NCI-H748 (cell line): ENCODE data around the gene CENPT.
A peak's percentile ranks its signal among the peaks of the same experiment; 100 is the strongest.

Experiments used
- DNase-seq: peaks from one replicate; lab custom pipeline; 2025; ENCODE audit not compliant: unreplicated experiment; lab: John Stamatoyannopoulos, UW

CENPT gene, protein sequence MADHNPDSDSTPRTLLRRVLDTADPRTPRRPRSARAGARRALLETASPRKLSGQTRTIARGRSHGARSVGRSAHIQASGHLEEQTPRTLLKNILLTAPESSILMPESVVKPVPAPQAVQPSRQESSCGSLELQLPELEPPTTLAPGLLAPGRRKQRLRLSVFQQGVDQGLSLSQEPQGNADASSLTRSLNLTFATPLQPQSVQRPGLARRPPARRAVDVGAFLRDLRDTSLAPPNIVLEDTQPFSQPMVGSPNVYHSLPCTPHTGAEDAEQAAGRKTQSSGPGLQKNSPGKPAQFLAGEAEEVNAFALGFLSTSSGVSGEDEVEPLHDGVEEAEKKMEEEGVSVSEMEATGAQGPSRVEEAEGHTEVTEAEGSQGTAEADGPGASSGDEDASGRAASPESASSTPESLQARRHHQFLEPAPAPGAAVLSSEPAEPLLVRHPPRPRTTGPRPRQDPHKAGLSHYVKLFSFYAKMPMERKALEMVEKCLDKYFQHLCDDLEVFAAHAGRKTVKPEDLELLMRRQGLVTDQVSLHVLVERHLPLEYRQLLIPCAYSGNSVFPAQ

DNA sequence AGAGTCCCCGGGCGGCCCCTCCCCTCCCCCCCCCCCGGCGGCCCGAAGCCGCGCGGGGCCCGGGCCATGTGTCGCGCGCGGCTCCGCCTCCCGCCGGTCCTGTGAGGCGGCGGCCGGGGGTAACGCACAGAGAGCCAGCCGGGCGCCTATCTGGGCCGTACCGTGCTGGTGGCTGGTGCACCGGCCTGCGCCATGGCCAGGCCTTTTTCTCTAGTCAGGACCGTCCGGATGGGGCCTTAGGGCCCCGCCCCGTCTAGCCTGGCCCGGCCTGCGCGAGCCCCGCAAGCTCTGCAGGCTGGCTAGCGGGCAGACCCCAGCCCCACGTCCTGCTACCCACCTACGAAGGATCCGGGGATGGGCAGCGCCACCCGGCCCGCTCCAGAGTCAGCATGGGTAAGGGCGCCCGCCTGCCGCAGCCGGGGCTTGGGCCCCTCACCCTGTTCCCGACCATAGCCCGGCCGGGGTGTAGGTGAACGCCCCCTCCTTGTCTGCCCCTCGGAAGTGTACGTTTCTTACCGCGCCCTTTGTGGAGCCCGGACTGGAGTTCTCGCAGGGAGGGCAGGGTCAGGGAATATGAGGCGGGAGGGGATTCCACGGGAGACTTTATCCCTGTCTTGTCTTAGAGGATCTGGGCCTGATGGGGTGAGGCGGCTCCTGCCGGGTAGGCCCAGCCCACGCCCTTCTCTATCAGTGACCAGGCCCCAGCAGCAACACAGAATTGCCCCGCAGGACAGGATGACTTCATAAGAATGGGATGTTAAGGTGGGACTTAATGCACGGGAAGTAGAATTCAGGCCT is at the start of gene CENPT:
Gene CENPT (minus strand): TSS at position 630 of the 798 bp plus-strand sequence. CDS start 13,834 bp downstream, outside the sequence.
- DNase-seq, result peak; percentile 18

DNA sequence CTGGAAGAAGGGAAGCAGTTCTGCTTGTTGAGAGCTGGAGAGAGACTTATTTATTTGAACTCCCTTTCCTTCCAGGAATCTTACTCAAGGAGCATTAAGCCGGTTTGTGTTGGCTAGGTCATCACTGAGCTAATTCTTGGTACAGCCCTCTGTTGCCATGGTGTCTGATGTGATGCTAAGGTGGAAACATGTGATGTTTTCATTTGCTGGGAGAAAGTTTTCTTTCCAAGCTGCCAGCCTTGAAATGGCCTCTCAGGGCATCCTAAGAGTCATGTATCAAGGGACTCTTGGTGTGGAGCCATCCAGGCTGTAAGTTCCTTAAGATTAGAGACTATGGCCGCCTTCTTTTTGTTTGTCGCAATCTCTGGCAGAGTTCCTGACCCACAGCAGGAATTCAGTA is 49.7 kb upstream of the CENPT start:
- DNase-seq, result no peak

DNA sequence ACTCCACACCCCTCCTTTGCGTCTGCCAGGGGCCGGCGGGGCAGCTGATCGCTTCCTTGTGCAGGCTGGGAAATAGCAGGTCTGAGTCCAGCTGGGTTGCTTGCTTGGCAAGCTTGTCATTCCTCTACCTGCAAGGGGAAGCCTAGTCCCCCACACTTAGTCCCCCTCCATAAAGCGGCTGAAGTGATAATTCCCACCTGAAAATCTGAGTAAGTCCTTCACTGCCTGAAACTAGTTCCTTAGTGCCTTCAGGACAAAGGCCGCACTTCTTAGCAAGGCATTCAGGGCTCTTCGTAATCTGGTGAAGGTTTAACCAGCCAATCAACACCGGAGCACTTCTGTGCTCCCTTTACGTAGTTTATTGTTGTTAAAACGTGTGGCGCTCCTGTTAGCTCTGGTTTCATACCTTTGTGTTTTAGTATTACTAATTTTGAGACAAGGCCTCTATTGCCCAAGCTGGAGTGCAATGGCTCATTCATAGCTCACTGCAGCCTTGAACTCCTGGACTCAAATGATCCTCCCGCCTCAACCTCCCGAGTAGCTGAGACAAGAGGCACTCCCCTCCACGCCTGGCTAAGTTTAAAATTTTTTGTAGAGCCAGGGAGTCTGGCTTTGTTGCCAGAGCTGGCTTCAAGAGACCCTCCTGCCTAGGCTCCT is 46.4 kb upstream of the CENPT start:
- no peak for DNase-seq

GRCh38 chr16:67892899-67893742 is 45.6 kb upstream of the CENPT start, which contains the start of gene PSKH1:
PSKH1 (plus strand) TSS chr16:67893254; CDS start chr16:67908750, 15,496 bp downstream.
- DNase-seq, result peak; percentile 92

GRCh38 chr16:67892375-67892774 is 44.9 kb upstream of the CENPT start:
- DNase-seq, result no peak

DNA sequence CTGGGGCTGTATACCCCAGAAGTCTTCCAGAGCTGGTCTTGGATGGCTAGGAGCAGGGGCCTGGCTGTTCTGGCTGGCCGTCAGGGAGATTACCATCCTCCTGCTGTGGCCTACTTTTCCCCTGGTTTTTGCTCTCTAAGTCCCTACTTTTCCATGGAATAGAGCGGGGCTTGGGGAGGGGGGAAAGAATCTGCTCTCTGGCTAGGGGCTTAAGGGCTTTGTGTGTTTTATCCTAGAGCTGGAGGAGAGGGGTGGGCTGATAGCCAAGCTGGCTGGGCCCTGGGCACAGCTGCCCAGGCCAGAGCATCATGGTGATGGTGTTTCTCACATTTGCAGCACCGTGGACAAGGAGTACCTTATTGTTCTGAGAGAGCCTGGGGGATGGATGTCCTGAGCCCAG is 40.8 kb upstream of the CENPT start:
- no peak for DNase-seq

DNA sequence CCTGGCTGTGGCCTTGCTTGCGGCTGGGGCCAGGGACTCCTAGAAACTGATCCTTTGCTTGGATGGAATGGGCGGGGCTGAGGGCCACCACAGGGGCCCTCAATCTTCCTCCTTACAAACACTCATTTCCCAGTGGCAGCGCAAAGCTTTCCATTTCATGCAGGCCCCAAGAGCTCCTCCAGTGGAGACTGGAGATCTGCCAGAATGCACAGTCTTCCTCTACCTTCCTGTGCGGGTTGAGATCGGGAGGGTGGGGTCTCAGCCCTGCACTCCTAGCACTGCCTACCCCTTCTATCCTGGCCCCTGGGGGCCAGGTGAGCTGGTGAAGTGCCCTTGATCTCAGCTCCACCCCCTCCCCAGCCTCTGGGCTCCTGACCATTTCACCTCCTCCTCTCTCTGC is 38.9 kb upstream of the CENPT start:
- no peak for DNase-seq

- DNase-seq, result no peak
These were observed 38.5 kb upstream of the CENPT start for GRCh38 chr16:67885976-67886375.

DNA sequence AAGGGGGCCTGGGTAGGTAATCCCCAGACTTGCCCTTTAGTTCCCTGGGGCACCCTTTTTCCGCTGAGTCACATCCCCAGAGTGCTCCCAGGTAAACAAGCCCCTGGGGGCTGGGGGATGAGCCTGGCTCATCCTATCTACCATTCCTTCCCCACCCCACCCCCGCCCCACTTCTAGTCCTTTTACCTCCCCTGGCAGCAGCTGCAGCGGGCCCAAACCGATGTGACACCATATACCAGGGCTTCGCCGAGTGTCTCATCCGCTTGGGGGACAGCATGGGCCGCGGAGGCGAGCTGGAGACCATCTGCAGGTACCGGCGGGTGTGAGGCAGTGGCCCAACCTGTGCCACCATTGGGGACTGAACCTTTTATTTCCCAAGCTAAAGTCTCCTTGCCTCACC is 38.1 kb upstream of the CENPT start:
- no peak for DNase-seq

DNA sequence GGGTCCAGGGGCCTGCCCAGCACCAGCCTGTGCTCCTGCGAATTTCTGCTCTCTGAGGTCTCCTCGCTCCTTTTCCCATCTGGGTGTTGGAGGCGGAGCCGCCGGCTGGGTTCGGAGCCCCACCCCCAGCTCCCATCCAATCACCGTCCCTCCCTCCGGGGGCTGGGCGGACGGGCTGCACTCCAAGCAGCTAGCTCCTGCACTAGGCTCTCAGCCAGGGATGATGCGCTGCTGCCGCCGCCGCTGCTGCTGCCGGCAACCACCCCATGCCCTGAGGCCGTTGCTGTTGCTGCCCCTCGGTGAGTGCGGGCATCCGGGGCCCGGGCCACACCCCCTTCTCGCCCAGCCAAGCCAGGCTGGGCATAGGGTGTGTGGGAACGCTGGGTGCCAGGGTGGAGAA is 37.2 kb upstream of the CENPT start, which contains the start of gene NRN1L:
Gene NRN1L (plus strand): TSS at position 202 of the 400 bp plus-strand sequence. CDS start 19 bp downstream, at position 221.
- no peak for DNase-seq

DNA sequence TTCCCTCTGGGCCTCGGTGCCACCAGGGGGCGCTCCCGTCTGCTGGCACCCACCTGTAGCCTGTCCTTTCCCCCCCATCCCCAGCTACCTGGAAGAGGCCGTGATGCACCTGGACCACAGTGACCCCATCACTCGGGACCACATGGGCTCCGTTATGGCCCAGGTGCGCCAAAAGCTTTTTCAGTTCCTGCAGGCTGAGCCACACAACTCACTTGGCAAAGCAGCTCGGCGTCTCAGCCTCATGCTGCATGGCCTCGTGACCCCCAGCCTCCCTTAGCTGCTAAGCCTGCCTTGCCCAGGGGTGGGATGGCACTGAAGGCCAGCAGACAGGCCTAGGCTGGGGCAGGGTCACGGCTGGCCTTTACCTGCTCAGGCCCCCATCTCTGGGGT is 36.4 kb upstream of the CENPT start:
- peak; percentile 36 for DNase-seq

DNA sequence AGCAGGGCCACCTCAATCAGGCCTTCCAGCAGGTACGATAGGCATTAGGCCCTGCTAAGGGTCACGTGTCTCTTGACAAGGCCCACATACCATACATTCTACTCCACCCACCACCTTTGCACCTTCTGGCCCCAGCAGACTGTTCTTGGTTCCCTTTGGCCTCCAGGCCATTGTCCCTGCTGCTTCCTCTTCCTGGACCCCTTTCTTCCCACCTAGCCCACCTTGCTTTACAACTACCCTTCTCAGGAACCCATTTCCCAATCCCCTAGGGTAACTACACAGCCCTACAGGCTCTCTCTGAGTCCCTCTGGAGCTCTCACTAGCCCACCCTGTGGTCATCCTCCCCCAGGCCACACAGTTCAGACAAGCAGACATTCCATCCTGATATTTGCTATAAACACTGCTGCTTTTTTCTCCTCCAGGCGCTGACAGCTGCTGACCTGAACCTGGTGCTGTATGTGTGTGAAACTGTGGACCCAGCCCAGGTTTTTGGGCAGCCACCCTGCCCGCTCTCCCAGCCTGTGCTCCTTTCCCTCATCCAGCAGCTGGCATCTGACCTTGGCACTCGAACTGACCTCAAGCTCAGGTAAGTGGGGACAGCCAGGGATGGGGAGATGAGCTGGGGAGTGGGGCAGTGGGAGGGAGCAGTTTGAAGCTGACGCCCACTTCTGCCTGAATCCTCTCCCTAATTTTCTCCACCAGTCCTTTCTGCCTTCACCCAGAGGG is 35.8 kb upstream of the CENPT start:
- DNase-seq, result no peak

DNA sequence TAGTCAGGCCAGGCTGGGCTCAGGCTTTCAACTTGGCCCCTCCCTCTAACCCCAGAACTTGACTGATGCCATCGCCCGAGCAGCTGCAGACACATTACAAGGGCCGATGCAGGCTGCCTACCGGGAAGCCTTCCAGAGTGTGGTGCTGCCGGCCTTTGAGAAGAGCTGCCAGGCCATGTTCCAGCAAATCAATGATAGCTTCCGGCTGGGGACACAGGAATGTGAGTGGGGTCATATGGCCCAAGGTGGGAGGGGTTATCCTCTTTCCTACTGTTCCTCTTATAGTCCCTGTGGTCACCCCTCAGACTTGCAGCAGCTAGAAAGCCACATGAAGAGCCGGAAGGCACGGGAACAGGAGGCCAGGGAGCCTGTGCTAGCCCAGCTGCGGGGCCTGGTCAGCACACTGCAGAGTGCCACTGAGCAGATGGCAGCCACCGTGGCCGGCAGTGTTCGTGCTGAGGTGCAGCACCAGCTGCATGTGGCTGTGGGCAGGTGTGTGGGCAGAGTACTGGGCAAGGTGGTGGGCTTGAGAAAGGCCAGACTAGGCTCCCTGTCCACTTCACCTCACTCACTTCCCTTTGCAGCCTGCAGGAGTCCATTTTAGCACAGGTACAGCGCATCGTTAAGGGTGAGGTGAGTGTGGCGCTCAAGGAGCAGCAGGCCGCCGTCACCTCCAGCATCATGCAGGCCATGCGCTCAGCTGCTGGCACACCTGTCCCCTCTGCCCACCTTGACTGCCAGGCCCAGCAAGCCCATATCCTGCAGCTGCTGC is 35.1 kb upstream of the CENPT start:
- no peak for DNase-seq

DNA sequence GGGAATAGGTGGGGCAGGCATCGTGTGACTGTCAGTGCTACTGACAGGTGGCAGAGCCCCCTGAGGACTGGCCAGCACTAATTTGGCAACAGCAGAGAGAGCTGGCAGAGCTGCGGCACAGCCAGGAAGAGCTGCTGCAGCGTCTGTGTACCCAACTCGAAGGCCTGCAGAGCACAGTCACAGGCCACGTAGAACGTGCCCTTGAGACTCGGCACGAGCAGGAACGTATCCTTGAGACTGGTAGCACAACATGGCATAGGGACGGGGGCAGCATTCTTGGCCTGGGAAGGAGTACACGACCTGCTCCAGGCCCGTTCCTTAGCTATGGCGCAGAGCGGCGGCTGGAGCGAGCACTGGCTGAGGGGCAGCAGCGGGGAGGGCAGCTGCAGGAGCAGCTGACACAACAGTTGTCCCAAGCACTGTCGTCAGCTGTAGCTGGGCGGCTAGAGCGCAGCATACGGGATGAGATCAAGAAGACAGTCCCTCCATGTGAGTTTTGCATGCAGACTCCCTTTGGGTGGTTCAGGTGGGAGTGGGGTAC is 34.2 kb upstream of the CENPT start:
- no peak for DNase-seq

- no peak for DNase-seq
These were observed 33.1 kb upstream of the CENPT start for GRCh38 chr16:67880584-67880983.

- no peak for DNase-seq
These were observed 32.4 kb upstream of the CENPT start for GRCh38 chr16:67879936-67880335.

- DNase-seq, result no peak
These were observed 32.0 kb upstream of the CENPT start for GRCh38 chr16:67879462-67879861.

GRCh38 chr16:67878846-67879245 is 31.4 kb upstream of the CENPT start:
- no peak for DNase-seq

DNA sequence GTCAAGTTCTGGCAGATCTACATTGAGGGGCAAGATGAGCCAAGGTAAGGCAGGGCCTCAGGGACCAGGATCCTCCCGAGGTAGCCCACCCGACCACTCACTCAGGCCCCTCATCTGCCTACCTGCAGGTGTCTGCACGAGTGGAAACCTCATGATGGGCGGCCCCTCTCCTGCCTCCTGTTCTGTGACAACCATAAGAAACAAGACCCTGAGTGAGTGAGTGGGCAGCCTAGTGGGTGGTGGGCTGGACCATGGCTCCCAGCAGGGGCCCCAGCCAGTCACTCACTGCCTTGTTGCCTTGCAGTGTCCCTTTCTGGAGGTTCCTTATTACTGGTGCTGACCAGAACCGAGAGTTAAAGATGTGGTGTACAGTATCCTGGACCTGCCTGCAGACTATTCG is 30.7 kb upstream of the CENPT start:
- no peak for DNase-seq
